Endothelial cell (in vitro differentiated cells): Measurements from ENCODE around the gene ALK. TPM values are rescaled to one million over a fixed set of nuclear protein-coding genes. Genes with fewer than 3 reads are reported as not detected.

ENCODE experiments used
- DNase-seq: peaks from one replicate; pipeline ENCODE4 v3.0.0; 2021; ENCODE audit warnings: low spot score
- H3K27ac Mint-ChIP-seq: one replicate; pipeline ENCODE4 v1.8.0; 2021; ENCODE audit warnings: mixed read lengths, inconsistent platforms; ENCODE audit not compliant: unreplicated experiment
- H3K27me3 Mint-ChIP-seq: one replicate; pipeline ENCODE4 v1.8.0; 2021; ENCODE audit warnings: mild to moderate bottlenecking, moderate library complexity, mixed read lengths, inconsistent platforms; ENCODE audit not compliant: unreplicated experiment
- H3K36me3 Mint-ChIP-seq: one replicate; pipeline ENCODE4 v1.8.0; 2021; ENCODE audit warnings: mild to moderate bottlenecking, low read depth, mixed read lengths, inconsistent platforms; ENCODE audit not compliant: unreplicated experiment
- H3K4me1 Mint-ChIP-seq: one replicate; pipeline ENCODE4 v1.8.0; 2021; ENCODE audit warnings: mild to moderate bottlenecking, mixed read lengths, inconsistent platforms; ENCODE audit not compliant: unreplicated experiment
- H3K4me3 Mint-ChIP-seq: one replicate; pipeline ENCODE4 v1.8.0; 2021; ENCODE audit warnings: mild to moderate bottlenecking, mixed read lengths, inconsistent platforms; ENCODE audit not compliant: unreplicated experiment
- H3K9me3 Mint-ChIP-seq: one replicate; pipeline ENCODE4 v1.8.0; 2021; ENCODE audit warnings: mixed read lengths, inconsistent platforms; ENCODE audit not compliant: unreplicated experiment
- CTCF ChIP-seq: fragments of 200-600 bp; sonication (generic); IDR thresholded peaks from one replicate; pipeline ENCODE4 v1.5.0; 2021; ENCODE audit warnings: antibody characterized with exemption; ENCODE audit not compliant: unreplicated experiment
- total RNA-seq: library from RNA; stranded (reverse); fragmentation: NEBNext Ultra II Directional; extraction: Animal tissue kit (Norgen Biotek cat#: 25700); gene quantifications from one replicate; pipeline ENCODE4 v1.2.1, GENCODE V29; 2021; ENCODE audit not compliant: unreplicated experiment

The ALK gene
- total RNA-seq, 1 donor from 2014 or later: 0.05 TPM

- peak overlapping the region; percentile 23 for H3K4me3 Mint-ChIP-seq
- H3K27ac Mint-ChIP-seq: no peak overlapping the region
- peaks cover 8% of the 10 kb centered on the region for H3K27me3 Mint-ChIP-seq
- no peaks in the 10 kb centered on the region for H3K36me3 Mint-ChIP-seq
- H3K9me3 Mint-ChIP-seq: no peaks in the 10 kb centered on the region
- H3K4me1 Mint-ChIP-seq: peaks cover 11% of the 10 kb centered on the region
- DNase-seq: no peak
- TF ChIP-seq CTCF: no peak
These were observed 1.2 kb upstream of the ALK start for GRCh38 chr2:29922605-29923004.

DNA sequence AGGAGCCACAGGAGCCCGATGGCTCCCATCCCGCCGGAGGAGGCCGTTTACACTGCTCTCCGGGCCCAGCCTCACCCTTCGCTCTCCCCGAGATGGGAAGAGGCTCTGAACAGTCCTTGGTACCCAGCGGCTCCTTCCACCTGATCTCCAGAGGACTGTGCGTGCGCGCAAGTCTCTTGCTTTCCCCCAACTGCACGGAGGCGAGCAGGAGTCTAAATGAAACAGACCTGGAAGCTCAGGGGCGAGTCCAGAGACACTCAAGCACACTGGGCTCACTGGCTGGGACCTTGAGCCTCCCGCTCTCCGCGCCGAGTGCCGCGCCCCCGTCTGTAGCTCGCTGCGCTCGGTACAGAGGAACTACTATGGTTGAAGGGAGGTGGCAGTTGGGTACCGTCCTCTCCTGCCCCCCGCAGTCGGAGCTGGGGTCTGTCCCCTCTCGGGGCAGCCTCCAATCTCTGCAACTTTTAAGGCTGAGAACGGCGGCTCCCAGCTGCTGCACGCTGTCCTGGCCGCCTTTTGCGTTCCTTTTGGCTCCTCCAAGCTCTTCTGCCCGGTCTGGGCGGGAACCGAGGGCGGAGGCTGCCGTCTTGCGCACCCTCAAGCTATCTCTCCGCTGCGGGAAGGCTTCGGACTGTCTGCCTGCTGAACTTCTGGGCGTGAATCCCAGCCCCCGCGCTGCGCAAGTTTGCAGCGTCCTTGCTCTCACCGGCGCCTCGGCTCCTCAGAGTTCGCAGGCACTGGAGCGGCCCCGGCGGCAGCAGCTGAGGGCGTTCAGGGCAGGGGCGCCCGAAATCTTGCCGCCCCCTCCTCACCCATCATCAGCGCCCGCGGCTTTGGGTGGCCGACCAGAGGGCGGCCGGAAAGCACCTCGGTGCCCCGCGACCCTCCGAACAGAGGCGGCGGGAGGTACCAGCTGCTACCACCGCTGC, 491 bp downstream of the ALK start:
- peaks cover 7% of the 10 kb centered on the region for H3K27me3 Mint-ChIP-seq
- peaks cover 10% of the 10 kb centered on the region for H3K4me1 Mint-ChIP-seq
- TF ChIP-seq CTCF: no peak
- H3K9me3 Mint-ChIP-seq: no peaks in the 10 kb centered on the region
- no peaks in the 10 kb centered on the region for H3K36me3 Mint-ChIP-seq
- H3K27ac Mint-ChIP-seq: no peak overlapping the region
- peak overlapping the region; percentile 65 for H3K4me3 Mint-ChIP-seq
- peak; percentile 37 for DNase-seq

DNA sequence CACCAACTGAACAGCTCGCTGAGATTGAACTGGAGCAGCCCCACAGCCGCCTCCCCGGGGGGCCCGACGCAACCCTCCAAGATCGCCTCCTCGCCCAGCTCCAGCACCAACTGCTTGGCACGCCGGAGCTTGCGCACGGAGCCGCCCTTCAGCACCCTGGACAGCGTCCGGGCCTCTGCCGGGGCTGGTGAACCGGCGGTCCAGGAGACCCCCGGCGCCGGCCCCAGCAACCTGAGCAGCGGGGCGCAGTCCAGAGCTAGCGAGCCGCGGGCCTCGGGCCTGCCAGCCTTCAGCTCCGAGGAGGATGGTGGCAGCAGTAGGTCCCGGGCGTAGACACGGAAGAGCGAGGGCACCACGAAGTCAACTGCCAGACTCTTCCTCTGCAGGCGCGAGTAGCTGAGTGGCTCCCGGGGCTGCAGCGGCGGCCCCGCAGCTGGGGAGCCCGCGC, 1.2 kb downstream of the ALK start:
- no peak overlapping the region for H3K4me3 Mint-ChIP-seq
- no peaks in the 10 kb centered on the region for H3K36me3 Mint-ChIP-seq
- no peak for TF ChIP-seq CTCF
- H3K9me3 Mint-ChIP-seq: no peaks in the 10 kb centered on the region
- peaks cover 7% of the 10 kb centered on the region for H3K4me1 Mint-ChIP-seq
- peak; percentile 90 for DNase-seq
- H3K27ac Mint-ChIP-seq: no peak overlapping the region
- H3K27me3 Mint-ChIP-seq: peaks cover 7% of the 10 kb centered on the region

DNA sequence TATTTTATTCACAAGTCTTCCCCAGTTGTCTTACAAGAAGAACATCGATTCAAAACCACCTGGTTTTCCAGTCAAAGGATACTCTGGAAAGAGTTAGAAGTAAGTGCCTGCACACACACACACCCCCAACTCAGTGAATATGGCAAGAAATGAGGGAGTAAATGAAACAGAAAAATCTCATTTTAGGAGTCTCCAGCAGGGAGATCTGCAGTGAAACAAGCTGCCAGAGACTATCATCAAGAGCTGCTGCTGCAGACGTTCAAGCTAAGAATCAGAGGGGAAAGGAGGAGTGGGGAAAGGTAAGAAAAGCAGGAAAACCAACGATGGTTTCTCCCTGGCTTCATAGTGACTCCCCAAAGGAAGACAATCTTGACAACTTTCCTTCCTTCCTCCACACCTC, 2.4 kb downstream of the ALK start:
- no peaks in the 10 kb centered on the region for H3K9me3 Mint-ChIP-seq
- H3K4me3 Mint-ChIP-seq: no peak overlapping the region
- H3K4me1 Mint-ChIP-seq: peaks cover 7% of the 10 kb centered on the region
- no peak overlapping the region for H3K27ac Mint-ChIP-seq
- H3K27me3 Mint-ChIP-seq: peaks cover 7% of the 10 kb centered on the region
- no peaks in the 10 kb centered on the region for H3K36me3 Mint-ChIP-seq
- TF ChIP-seq CTCF: no peak
- no peak for DNase-seq

DNA sequence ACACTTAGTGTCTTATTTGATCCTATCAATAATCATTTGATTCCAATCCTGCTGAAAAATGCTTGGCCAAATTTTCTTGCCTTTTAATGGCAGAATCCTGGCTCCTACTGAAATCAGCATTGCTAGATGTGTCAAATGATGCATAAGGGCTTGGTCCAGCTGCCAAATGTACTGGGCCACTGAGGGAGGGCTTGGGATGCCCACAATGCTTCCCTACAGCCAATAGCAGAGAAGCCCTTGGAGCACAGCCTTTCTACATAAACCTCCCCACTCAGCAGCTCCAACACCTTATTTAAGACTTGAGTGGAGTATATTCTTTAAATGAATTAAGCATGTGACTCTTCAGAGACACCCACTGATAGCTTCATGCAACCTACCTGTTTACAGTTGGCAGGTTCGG, 3.6 kb downstream of the ALK start:
- no peak for TF ChIP-seq CTCF
- Mint-ChIP-seq H3K27me3 (peaks cover 7% of the 10 kb centered on the region), H3K4me1 (peaks cover 7% of the 10 kb centered on the region), H3K9me3 (no peaks in the 10 kb centered on the region), H3K4me3 (no peak overlapping the region), H3K27ac (no peak overlapping the region), H3K36me3 (no peaks in the 10 kb centered on the region)
- DNase-seq: no peak
